Tibial nerve (tissue), 4 donors: ENCODE data around the gene PER1.

Experiments used
- EP300 ChIP-seq, 2 donors: sonication (generic); formaldehyde crosslinking; IDR thresholded peaks; one replicate each; pipeline ENCODE4 v1.6.1; 2017; ENCODE audit warnings: antibody characterized with exemption in 2 of 2, mild to moderate bottlenecking in 1 of 2
- POLR2A ChIP-seq, 2 donors: fragments of 450-650 bp; IDR thresholded peaks; one replicate each; pipeline ENCODE4 v1.6.1; 2017; ENCODE audit warnings: antibody characterized with exemption in 2 of 2, mild to moderate bottlenecking in 2 of 2, moderate library complexity in 2 of 2
- TF ChIP-seq, protein P1 (sequence below), 5 experiments: fragments of 200-600 bp in 3 of 5; fragments of 450-650 bp in 2 of 5; sonication (generic) in 3 of 5; IDR thresholded peaks; one replicate each; pipeline ENCODE4 v1.5.1; 2016 to 2019; ENCODE audit warnings: antibody characterized with exemption in 5 of 5, mild to moderate bottlenecking in 3 of 5, moderate library complexity in 2 of 5

GRCh38 chr17:8176998-8177731 is 25.0 kb upstream of the PER1 start:
- no peak for TF ChIP-seq EP300 (IDR thresholded peaks at IDR 0.05)
- TF ChIP-seq, protein P1, sequence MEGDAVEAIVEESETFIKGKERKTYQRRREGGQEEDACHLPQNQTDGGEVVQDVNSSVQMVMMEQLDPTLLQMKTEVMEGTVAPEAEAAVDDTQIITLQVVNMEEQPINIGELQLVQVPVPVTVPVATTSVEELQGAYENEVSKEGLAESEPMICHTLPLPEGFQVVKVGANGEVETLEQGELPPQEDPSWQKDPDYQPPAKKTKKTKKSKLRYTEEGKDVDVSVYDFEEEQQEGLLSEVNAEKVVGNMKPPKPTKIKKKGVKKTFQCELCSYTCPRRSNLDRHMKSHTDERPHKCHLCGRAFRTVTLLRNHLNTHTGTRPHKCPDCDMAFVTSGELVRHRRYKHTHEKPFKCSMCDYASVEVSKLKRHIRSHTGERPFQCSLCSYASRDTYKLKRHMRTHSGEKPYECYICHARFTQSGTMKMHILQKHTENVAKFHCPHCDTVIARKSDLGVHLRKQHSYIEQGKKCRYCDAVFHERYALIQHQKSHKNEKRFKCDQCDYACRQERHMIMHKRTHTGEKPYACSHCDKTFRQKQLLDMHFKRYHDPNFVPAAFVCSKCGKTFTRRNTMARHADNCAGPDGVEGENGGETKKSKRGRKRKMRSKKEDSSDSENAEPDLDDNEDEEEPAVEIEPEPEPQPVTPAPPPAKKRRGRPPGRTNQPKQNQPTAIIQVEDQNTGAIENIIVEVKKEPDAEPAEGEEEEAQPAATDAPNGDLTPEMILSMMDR (IDR thresholded peaks at IDR 0.05): no peak
- no peak for TF ChIP-seq POLR2A (IDR thresholded peaks at IDR 0.05)
